KMS-11 (cell line): ENCODE results near the gene EFCAB6.

ENCODE experiments used
- H2AFZ ChIP-seq: fragments of 200-600 bp; sonication (generic); 2 replicates; pipeline ENCODE4 v1.6.1; 2016; ENCODE audit warnings: antibody characterized with exemption, mixed run types, low read depth
- H3K27ac ChIP-seq: fragments of 200-600 bp; sonication (generic); 2 replicates; pipeline ENCODE4 v1.6.1; 2016; ENCODE audit warnings: mild to moderate bottlenecking, mixed run types
- H3K27me3 ChIP-seq: fragments of 200-600 bp; sonication (generic); 2 replicates; pipeline ENCODE4 v1.6.1; 2017; ENCODE audit warnings: mild to moderate bottlenecking, low read depth, mixed run types, moderate library complexity; ENCODE audit not compliant: insufficient read depth
- H3K36me3 ChIP-seq: fragments of 200-600 bp; sonication (generic); 2 replicates; pipeline ENCODE4 v1.6.1; 2017; ENCODE audit warnings: mild to moderate bottlenecking, mixed run types; ENCODE audit not compliant: insufficient read depth
- H3K4me1 ChIP-seq: fragments of 200-600 bp; sonication (generic); 2 replicates; pipeline ENCODE4 v1.6.1; 2016; ENCODE audit warnings: mild to moderate bottlenecking, low read depth, mixed run types; ENCODE audit not compliant: poor library complexity, severe bottlenecking
- H3K4me2 ChIP-seq: fragments of 200-600 bp; sonication (generic); 2 replicates; pipeline ENCODE4 v1.7.0; 2016; ENCODE audit warnings: mild to moderate bottlenecking, mixed run types
- H3K4me3 ChIP-seq: fragments of 200-600 bp; sonication (generic); IDR thresholded peaks from 2 replicates; pipeline ENCODE4 v1.6.1; 2017; ENCODE audit warnings: low read depth, low read length, mixed read lengths; ENCODE audit not compliant: insufficient read depth
- H3K79me2 ChIP-seq: fragments of 200-600 bp; sonication (generic); 2 replicates; pipeline ENCODE4 v1.6.1; 2016; ENCODE audit warnings: low read depth, mixed run types; ENCODE audit not compliant: insufficient read depth
- H3K9ac ChIP-seq: fragments of 200-600 bp; sonication (generic); 2 replicates; pipeline ENCODE4 v1.6.1; 2016; ENCODE audit warnings: mild to moderate bottlenecking, mixed run types
- H4K20me1 ChIP-seq: fragments of 200-600 bp; sonication (generic); 2 replicates; pipeline ENCODE4 v1.6.1; 2016; ENCODE audit warnings: mild to moderate bottlenecking, mixed run types; ENCODE audit not compliant: insufficient read depth
- TF ChIP-seq, protein P1 (sequence below): fragments of 200-600 bp; sonication (generic); conservative IDR thresholded peaks from 2 replicates; pipeline ENCODE4 v1.6.1; 2017; ENCODE audit warnings: low read depth, mild to moderate bottlenecking, antibody characterized with exemption, low read length, moderate library complexity, mixed read lengths

Gene EFCAB6

DNA sequence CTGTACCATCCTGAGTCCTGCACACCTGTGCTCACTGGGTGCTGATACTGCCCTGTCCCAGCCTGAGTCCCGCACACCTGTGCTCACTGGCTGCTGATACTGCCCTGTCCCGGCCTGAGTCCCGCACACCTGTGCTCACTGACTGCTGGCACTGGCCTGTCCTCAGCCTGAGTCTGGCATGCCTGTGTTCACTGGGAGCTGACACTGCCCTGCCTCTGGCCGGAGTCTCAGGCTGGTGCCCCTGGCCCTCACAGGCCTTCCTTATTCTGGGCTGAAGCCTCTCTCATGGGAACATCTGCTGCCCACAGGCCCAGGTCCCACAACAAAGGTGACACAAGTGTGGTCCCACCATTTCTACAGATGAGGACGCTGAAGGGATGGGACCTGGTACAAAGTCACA is 285.2 kb downstream of the EFCAB6 start:
- Histone ChIP-seq H3K36me3 (no peaks in the 10 kb centered on the region), H3K27me3 (peaks cover 2% of the 10 kb centered on the region; the same call in 1 of the 2 replicates), H3K4me1 (no peaks in the 10 kb centered on the region), H3K4me2 (no peak overlapping the region), H3K9ac (no peak overlapping the region), H3K27ac (no peak overlapping the region), H2AFZ (no peak overlapping the region), H4K20me1 (no peaks in the 10 kb centered on the region), H3K4me3 (no peak overlapping the region), H3K79me2 (no peaks in the 10 kb centered on the region)
- TF ChIP-seq, protein P1, sequence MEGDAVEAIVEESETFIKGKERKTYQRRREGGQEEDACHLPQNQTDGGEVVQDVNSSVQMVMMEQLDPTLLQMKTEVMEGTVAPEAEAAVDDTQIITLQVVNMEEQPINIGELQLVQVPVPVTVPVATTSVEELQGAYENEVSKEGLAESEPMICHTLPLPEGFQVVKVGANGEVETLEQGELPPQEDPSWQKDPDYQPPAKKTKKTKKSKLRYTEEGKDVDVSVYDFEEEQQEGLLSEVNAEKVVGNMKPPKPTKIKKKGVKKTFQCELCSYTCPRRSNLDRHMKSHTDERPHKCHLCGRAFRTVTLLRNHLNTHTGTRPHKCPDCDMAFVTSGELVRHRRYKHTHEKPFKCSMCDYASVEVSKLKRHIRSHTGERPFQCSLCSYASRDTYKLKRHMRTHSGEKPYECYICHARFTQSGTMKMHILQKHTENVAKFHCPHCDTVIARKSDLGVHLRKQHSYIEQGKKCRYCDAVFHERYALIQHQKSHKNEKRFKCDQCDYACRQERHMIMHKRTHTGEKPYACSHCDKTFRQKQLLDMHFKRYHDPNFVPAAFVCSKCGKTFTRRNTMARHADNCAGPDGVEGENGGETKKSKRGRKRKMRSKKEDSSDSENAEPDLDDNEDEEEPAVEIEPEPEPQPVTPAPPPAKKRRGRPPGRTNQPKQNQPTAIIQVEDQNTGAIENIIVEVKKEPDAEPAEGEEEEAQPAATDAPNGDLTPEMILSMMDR = no peak

DNA sequence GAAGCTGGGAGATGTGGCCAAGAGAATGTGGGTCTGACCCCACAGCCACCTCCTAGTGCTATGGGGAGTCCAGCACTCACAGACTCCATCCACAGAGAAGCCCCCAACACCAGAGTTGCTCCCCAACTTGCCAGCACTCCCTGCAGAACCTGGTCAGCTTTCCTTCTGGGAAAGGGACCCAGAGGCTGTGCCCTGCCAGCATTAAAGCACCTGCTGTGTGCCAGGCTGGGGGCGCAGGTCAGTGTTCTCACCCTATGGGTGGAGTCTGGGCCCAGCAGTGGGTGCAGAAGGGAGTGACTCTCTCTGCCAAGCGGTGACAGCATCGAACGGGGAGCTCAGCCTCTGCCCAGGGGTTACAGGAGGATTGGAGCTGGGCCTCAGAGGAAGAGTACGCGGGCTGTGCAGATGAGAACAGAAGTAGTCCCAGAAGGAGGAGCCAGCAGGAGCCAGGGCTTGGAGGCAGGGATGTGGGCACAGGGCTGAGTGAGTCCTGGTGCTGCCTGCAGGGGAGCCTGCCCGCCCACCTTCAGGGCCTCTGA is 285.9 kb downstream of the EFCAB6 start:
- Histone ChIP-seq H4K20me1 (no peaks in the 10 kb centered on the region), H2AFZ (no peak overlapping the region), H3K27me3 (peaks cover under 1% of the 10 kb centered on the region; the same call in 1 of the 2 replicates), H3K27ac (no peak overlapping the region), H3K9ac (no peak overlapping the region), H3K79me2 (no peaks in the 10 kb centered on the region), H3K4me3 (no peak overlapping the region), H3K4me2 (no peak overlapping the region), H3K36me3 (no peaks in the 10 kb centered on the region), H3K4me1 (no peaks in the 10 kb centered on the region)
- TF ChIP-seq, protein P1 = no peak

DNA sequence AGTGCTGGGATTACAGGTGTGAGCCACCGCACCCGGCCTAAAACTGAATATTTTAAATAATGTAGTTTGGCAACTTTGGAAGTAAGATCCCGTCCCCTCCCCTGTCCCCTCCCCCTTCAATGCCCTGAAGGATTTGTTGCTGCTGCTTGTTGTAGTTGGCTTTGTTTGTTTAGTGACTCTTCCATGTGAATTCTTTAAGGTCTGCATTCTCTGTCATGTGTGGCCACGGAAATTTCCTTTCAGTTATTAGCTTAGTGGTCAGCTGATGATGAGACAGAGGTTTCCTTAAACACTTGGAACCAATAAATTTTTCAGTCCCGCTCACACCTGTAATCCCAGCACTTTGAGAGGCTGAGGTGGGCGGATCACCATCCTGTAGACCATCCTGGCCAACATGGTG is 290.4 kb downstream of the EFCAB6 start:
- no peak overlapping the region for H3K27ac ChIP-seq
- no peaks in the 10 kb centered on the region for H4K20me1 ChIP-seq
- H2AFZ ChIP-seq = no peak overlapping the region
- H3K9ac ChIP-seq = no peak overlapping the region
- H3K4me2 ChIP-seq = no peak overlapping the region
- peaks cover 16% of the 10 kb centered on the region; the same call in 1 of the 2 replicates for H3K27me3 ChIP-seq
- H3K36me3 ChIP-seq = no peaks in the 10 kb centered on the region
- no peaks in the 10 kb centered on the region for H3K4me1 ChIP-seq
- no peaks in the 10 kb centered on the region for H3K79me2 ChIP-seq
- no peak overlapping the region for H3K4me3 ChIP-seq
- TF ChIP-seq, protein P1 = no peak

DNA sequence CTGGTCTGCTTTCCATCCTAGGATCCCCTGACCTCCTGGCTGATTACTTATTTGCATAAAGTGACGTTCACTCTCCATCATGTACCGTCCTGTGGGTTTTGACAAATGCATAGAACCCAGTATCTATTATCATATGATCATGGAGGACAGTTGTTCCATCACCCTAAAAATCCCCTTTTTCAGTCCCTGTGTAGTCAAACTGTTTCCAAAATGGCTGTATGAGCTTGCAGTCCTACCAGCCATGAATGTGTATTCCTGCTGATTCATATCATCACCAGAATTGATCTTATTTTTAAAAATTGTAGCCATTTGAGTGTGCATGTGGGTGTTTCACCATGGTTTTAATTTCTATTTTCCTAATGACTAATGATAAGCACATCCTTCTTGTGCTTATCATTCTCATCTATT is 291.5 kb downstream of the EFCAB6 start:
- peaks cover 21% of the 10 kb centered on the region for H3K27me3 ChIP-seq
- no peaks in the 10 kb centered on the region for H4K20me1 ChIP-seq
- no peak overlapping the region for H3K9ac ChIP-seq
- H3K79me2 ChIP-seq = no peaks in the 10 kb centered on the region
- no peak overlapping the region for H2AFZ ChIP-seq
- H3K4me1 ChIP-seq = no peaks in the 10 kb centered on the region
- no peak overlapping the region for H3K4me3 ChIP-seq
- no peak overlapping the region for H3K4me2 ChIP-seq
- TF ChIP-seq, protein P1 = no peak
- no peak overlapping the region for H3K27ac ChIP-seq
- H3K36me3 ChIP-seq = no peaks in the 10 kb centered on the region
